CD4-positive, CD25-positive, alpha-beta regulatory T cell (primary cell): ENCODE measurements around the gene PRKCB. TPM values are rescaled to one million over a fixed set of nuclear protein-coding genes. Genes with fewer than 3 reads are reported as not detected.
"Not testable (repeated sequence)": the region's sequence is repeated elsewhere in the genome, so short reads cannot be mapped to it uniquely, and the experiment has no call there.

Experiments
- ATAC-seq, 2 donors: fragments of 150-1000 bp; cut with Tn5 transposase; one replicate each; pipeline ENCODE4 v1.10.0; 2021; ENCODE audit warnings: low read depth in 2 of 2, moderate number of reproducible peaks in 2 of 2, moderate library complexity in 1 of 2
- DNase-seq, 3 donors: peaks; one replicate each; pipeline versions ENCODE4 v3.0.0 to v3.0.0-alpha.2; 2012 to 2022; ENCODE audit warnings: mixed read lengths in 1 of 3
- H3K27ac ChIP-seq: one replicate; pipeline ENCODE4 v1.7.0; 2013; ENCODE audit warnings: mild to moderate bottlenecking, low read length; ENCODE audit not compliant: insufficient read depth, poor library complexity, severe bottlenecking
- H3K27me3 ChIP-seq: one replicate; pipeline ENCODE4 v1.7.0; 2013; ENCODE audit warnings: low read length; ENCODE audit not compliant: control insufficient read depth, insufficient read depth
- H3K36me3 ChIP-seq: one replicate; pipeline ENCODE4 v1.7.0; 2013; ENCODE audit warnings: mild to moderate bottlenecking, low read length, moderate library complexity; ENCODE audit not compliant: control insufficient read depth, insufficient read depth
- H3K4me1 ChIP-seq: 2 replicates; pipeline ENCODE4 v1.7.0; 2013; ENCODE audit warnings: mild to moderate bottlenecking, low read length; ENCODE audit not compliant: insufficient read depth, control insufficient read depth, poor library complexity, severe bottlenecking
- H3K4me3 ChIP-seq: one replicate; pipeline ENCODE4 v1.7.0; 2013; ENCODE audit warnings: low read depth, mild to moderate bottlenecking, low read length, moderate library complexity
- H3K9me3 ChIP-seq, 2 experiments: 1 replicate in 1 of 2; 2 replicates in 1 of 2; pipeline ENCODE4 v1.7.0; 2013; ENCODE audit warnings: low read length in 2 of 2, mild to moderate bottlenecking in 1 of 2, moderate library complexity in 1 of 2; ENCODE audit not compliant: control insufficient read depth in 2 of 2
- H3K27ac Mint-ChIP-seq, 3 donors: one replicate each; pipeline ENCODE4 v1.8.0; 2020 to 2022; ENCODE audit warnings: mild to moderate bottlenecking in 3 of 3, mixed read lengths in 3 of 3, moderate library complexity in 2 of 3
- H3K27me3 Mint-ChIP-seq: one replicate; pipeline ENCODE4 v1.8.0; 2022; ENCODE audit warnings: mild to moderate bottlenecking, mixed read lengths
- H3K36me3 Mint-ChIP-seq: one replicate; pipeline ENCODE4 v1.8.0; 2020; ENCODE audit warnings: mixed read lengths
- H3K4me1 Mint-ChIP-seq, 4 donors: one replicate each; pipeline ENCODE4 v1.8.0; 2020 to 2022; ENCODE audit warnings: mixed read lengths in 4 of 4, mild to moderate bottlenecking in 1 of 4
- H3K4me3 Mint-ChIP-seq, 4 donors: one replicate each; pipeline ENCODE4 v1.8.0; 2020 to 2022; ENCODE audit warnings: mild to moderate bottlenecking in 4 of 4, mixed read lengths in 4 of 4, moderate library complexity in 3 of 4
- H3K9me3 Mint-ChIP-seq, 7 donors: one replicate each; pipeline ENCODE4 v1.8.0; 2020 to 2022; ENCODE audit warnings: mixed read lengths in 7 of 7, mild to moderate bottlenecking in 3 of 7, moderate library complexity in 2 of 7
- polyA plus RNA-seq, 4 donors: library from polyadenylated mRNA; unstranded; fragments of 300-500 nt; fragmentation: Illumina TruSeq; gene quantifications; one replicate each; pipeline ENCODE4 v1.2.3, GENCODE V29; 2021
- total RNA-seq: library from RNA; stranded (reverse); gene quantifications from one replicate; pipeline ENCODE4 v1.2.3, GENCODE V29; 2022

The PRKCB gene
- total and polyA plus RNA-seq, 5 donors from 2014 or later: 37.4 to 83.1 (median 50.5) TPM

- H3K27ac Mint-ChIP-seq: peak overlapping the region; percentile 90 to 92 (median 91)
- ATAC-seq (no peak), DNase-seq (no peak)
- no peaks in the 10 kb centered on the region for H3K36me3 ChIP-seq
- no peaks in the 10 kb centered on the region for H3K9me3 ChIP-seq
- H3K27me3 ChIP-seq: no peaks in the 10 kb centered on the region
- H3K9me3 Mint-ChIP-seq: no peaks in the 10 kb centered on the region
- H3K36me3 Mint-ChIP-seq: peaks cover 6% of the 10 kb centered on the region
- peaks cover 10 to 66% (median 37%) of the 10 kb centered on the region in 4 donors for H3K4me1 Mint-ChIP-seq
- no peak overlapping the region for H3K4me3 Mint-ChIP-seq
- H3K27ac ChIP-seq: peak overlapping the region; percentile 53
- no peak overlapping the region for H3K4me3 ChIP-seq
- peaks cover 24% of the 10 kb centered on the region for H3K4me1 ChIP-seq
- no peaks in the 10 kb centered on the region for H3K27me3 Mint-ChIP-seq
These were observed 177.4 kb downstream of the PRKCB start for GRCh38 chr16:24013054-24013636.

GRCh38 chr16:24013864-24014645 is 178.3 kb downstream of the PRKCB start:
- ATAC-seq (peak; percentile 86), DNase-seq (peak in 2 of 3 donors; percentile 50 to 79)
- peak overlapping the region in 3 of 4 donors; percentile 71 to 85 (median 85) for H3K4me3 Mint-ChIP-seq
- Histone ChIP-seq H3K9me3 (no peaks in the 10 kb centered on the region), H3K4me1 (peaks cover 24% of the 10 kb centered on the region), H3K4me3 (peak overlapping the region; percentile 12), H3K27ac (peak overlapping the region; percentile 53), H3K36me3 (no peaks in the 10 kb centered on the region), H3K27me3 (no peaks in the 10 kb centered on the region)
- peaks cover 5% of the 10 kb centered on the region for H3K36me3 Mint-ChIP-seq
- H3K27ac Mint-ChIP-seq: peak overlapping the region; percentile 91 to 94 (median 92)
- H3K9me3 Mint-ChIP-seq: peaks cover 0 to 1% (median 0%) of the 10 kb centered on the region in 7 donors
- peaks cover 4 to 58% (median 32%) of the 10 kb centered on the region in 4 donors for H3K4me1 Mint-ChIP-seq
- no peaks in the 10 kb centered on the region for H3K27me3 Mint-ChIP-seq

GRCh38 chr16:24014955-24015354 is 179.2 kb downstream of the PRKCB start:
- not testable (repeated sequence) for H3K27me3 ChIP-seq, H3K27me3 Mint-ChIP-seq, DNase-seq, H3K36me3 ChIP-seq, ATAC-seq, H3K9me3 Mint-ChIP-seq, H3K36me3 Mint-ChIP-seq, H3K9me3 ChIP-seq, H3K4me3 ChIP-seq
- Histone ChIP-seq H3K27ac (peak overlapping the region; percentile 53), H3K4me1 (peaks cover 24% of the 10 kb centered on the region)
- H3K4me1 Mint-ChIP-seq: peaks cover 4 to 53% (median 31%) of the 10 kb centered on the region in 4 donors
- peak overlapping the region; percentile 42 to 91 (median 63) for H3K27ac Mint-ChIP-seq
- peak overlapping the region in 1 of 4 donors; percentile 22 for H3K4me3 Mint-ChIP-seq

GRCh38 chr16:24015923-24016322 is 180.1 kb downstream of the PRKCB start:
- no peaks in the 10 kb centered on the region for H3K27me3 Mint-ChIP-seq
- peak overlapping the region in 1 of 3 donors; percentile 33 for H3K27ac Mint-ChIP-seq
- no peak overlapping the region for H3K4me3 ChIP-seq
- H3K4me1 ChIP-seq: peaks cover 24% of the 10 kb centered on the region
- no peaks in the 10 kb centered on the region for H3K9me3 ChIP-seq
- H3K36me3 Mint-ChIP-seq: peaks cover 5% of the 10 kb centered on the region
- H3K9me3 Mint-ChIP-seq: peaks cover 0 to 1% (median 0%) of the 10 kb centered on the region in 7 donors
- no peak for DNase-seq
- no peaks in the 10 kb centered on the region for H3K36me3 ChIP-seq
- H3K27ac ChIP-seq: no peak overlapping the region
- ATAC-seq: no peak
- peaks cover 4 to 48% (median 27%) of the 10 kb centered on the region in 4 donors for H3K4me1 Mint-ChIP-seq
- no peaks in the 10 kb centered on the region for H3K27me3 ChIP-seq
- no peak overlapping the region for H3K4me3 Mint-ChIP-seq

- Histone ChIP-seq H3K36me3 (no peaks in the 10 kb centered on the region), H3K4me1 (peaks cover 23% of the 10 kb centered on the region), H3K27me3 (no peaks in the 10 kb centered on the region), H3K4me3 (no peak overlapping the region), H3K9me3 (no peaks in the 10 kb centered on the region), H3K27ac (no peak overlapping the region)
- no peak overlapping the region for H3K4me3 Mint-ChIP-seq
- ATAC-seq (no peak), DNase-seq (no peak)
- H3K27ac Mint-ChIP-seq: no peak overlapping the region
- H3K36me3 Mint-ChIP-seq: peaks cover 13% of the 10 kb centered on the region
- peaks cover 0 to 1% (median 0%) of the 10 kb centered on the region in 7 donors for H3K9me3 Mint-ChIP-seq
- peaks cover 4 to 47% (median 28%) of the 10 kb centered on the region in 4 donors for H3K4me1 Mint-ChIP-seq
- H3K27me3 Mint-ChIP-seq: no peaks in the 10 kb centered on the region
These were observed 182.7 kb downstream of the PRKCB start for GRCh38 chr16:24018485-24018884.

- Mint-ChIP-seq H3K4me3 (no peak overlapping the region), H3K36me3 (peaks cover 12% of the 10 kb centered on the region), H3K27ac (no peak overlapping the region), H3K4me1 (peaks cover 4 to 21% (median 18%) of the 10 kb centered on the region in 4 donors), H3K9me3 (peaks cover 0 to 1% (median 0%) of the 10 kb centered on the region in 7 donors), H3K27me3 (no peaks in the 10 kb centered on the region)
- DNase-seq (no peak), ATAC-seq (no peak)
- no peaks in the 10 kb centered on the region for H3K9me3 ChIP-seq
- H3K36me3 ChIP-seq: no peaks in the 10 kb centered on the region
- no peaks in the 10 kb centered on the region for H3K27me3 ChIP-seq
- no peak overlapping the region for H3K27ac ChIP-seq
- H3K4me1 ChIP-seq: no peaks in the 10 kb centered on the region
- no peak overlapping the region for H3K4me3 ChIP-seq
These were observed 187.0 kb downstream of the PRKCB start for GRCh38 chr16:24022797-24023196.

GRCh38 chr16:24023621-24024020 is 187.8 kb downstream of the PRKCB start:
- H3K27ac ChIP-seq: no peak overlapping the region
- Mint-ChIP-seq H3K9me3 (peaks cover 0 to 1% (median 0%) of the 10 kb centered on the region in 7 donors), H3K27me3 (no peaks in the 10 kb centered on the region), H3K27ac (no peak overlapping the region), H3K4me1 (peaks cover 4 to 21% (median 19%) of the 10 kb centered on the region in 4 donors), H3K4me3 (peak overlapping the region in 1 of 4 donors; percentile 28), H3K36me3 (peaks cover 12% of the 10 kb centered on the region)
- DNase-seq: no peak
- no peaks in the 10 kb centered on the region for H3K36me3 ChIP-seq
- H3K9me3 ChIP-seq: no peaks in the 10 kb centered on the region
- no peaks in the 10 kb centered on the region for H3K27me3 ChIP-seq
- H3K4me3 ChIP-seq: no peak overlapping the region
- no peak for ATAC-seq
- H3K4me1 ChIP-seq: no peaks in the 10 kb centered on the region
